DMS114 treated with DMSO at 0.1 percent for 48 hours (cell line): ENCODE results near the gene ATE1.
"Not testable (repeated sequence)": the region's sequence is repeated elsewhere in the genome, so short reads cannot be mapped to it uniquely, and the experiment has no call there.

Experiments
- DNase-seq: peaks from one replicate; lab custom pipeline; 2025; ENCODE audit not compliant: unreplicated experiment; lab: John Stamatoyannopoulos, UW

Gene ATE1

GRCh38 chr10:121930268-121931085 lies 2.6 kb upstream of the ATE1 start:
- not testable (repeated sequence) for DNase-seq

DNA sequence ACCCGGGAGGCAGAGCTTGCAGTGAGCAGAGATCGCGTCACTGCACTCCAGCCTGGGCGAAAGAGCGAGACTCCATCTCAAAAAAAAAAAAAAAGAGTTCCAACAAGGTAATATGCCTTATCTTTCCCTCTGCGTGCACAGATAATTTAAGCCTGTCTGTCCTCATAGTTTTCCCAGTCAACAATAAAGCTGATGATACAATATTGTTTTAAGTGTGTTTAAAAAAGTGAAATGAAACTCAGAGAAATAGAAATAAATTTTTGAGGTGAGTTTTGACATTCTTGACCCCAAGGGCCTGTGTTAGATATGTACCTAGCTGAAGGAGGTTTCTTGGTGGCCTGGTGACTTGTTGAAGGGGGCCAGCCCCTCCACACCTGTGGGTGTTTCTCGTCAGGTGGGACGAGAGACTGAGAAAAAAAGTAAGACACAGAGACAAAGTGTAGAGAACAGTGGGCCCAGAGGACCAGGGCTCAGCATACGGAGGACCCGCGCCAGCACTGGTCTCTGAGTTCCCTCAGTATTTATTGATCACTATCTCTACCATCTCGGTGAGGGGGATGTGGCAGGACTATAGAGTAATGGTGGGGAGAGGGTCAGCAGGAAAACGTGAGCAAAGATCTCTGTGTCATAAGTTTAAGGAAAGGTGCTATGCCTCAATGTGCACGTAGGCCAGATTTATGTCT lies 1.9 kb upstream of the ATE1 start:
- not testable (repeated sequence) for DNase-seq

DNA sequence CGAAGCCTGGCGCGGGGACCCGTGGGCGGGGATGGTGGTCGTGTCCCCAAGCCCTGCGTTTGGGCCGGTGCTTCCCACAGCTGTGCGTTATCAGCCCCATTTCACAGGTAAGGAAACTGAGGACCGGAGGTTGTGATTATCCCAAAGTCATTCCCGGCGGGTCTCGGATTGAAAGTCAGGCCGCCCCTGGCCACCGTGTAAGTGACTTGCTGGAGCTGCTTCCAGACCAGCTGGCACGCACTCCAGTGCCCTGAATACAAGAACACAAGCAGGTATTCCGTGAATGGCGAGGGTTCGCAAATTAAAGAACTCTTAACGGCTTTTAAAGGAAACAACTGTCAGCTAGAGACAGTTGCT lies 675 bp upstream of the ATE1 start:
- no peak for DNase-seq

GRCh38 chr10:121927318-121927840 lies 452 bp downstream of the ATE1 start:
- DNase-seq, result peak; percentile 29

DNA sequence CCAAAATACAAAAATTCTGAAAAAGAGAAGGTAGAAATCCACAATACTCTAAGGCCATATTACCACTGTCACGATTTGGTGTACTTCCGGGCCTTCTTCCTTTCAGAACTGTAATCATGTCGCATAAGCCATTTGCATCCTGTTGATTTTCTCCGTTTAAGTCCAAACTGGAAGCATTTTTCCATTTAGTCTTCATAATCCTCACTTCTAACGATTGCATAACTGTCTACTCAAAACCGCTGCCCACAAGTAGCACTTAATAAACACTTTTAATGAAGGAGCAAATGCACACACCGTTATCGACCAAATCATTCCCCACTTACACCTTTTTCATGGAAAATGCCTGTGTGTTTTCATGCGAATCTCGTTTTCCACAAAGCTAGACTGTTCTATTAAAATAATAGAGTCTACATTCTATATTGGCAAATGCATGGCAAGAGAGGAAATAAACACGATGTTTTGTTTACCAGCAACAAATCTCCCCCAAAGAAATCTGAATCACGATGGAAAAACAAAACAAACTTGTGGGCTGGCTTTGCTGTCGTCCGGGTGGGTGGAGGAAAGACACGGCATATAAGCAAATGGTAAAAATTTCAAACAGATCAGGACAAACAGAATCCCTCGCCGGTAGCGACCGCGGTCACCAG lies 1.0 kb downstream of the ATE1 start:
- DNase-seq, result peak; percentile 19

GRCh38 chr10:121926157-121926556 lies 1.7 kb downstream of the ATE1 start:
- no peak for DNase-seq

DNA sequence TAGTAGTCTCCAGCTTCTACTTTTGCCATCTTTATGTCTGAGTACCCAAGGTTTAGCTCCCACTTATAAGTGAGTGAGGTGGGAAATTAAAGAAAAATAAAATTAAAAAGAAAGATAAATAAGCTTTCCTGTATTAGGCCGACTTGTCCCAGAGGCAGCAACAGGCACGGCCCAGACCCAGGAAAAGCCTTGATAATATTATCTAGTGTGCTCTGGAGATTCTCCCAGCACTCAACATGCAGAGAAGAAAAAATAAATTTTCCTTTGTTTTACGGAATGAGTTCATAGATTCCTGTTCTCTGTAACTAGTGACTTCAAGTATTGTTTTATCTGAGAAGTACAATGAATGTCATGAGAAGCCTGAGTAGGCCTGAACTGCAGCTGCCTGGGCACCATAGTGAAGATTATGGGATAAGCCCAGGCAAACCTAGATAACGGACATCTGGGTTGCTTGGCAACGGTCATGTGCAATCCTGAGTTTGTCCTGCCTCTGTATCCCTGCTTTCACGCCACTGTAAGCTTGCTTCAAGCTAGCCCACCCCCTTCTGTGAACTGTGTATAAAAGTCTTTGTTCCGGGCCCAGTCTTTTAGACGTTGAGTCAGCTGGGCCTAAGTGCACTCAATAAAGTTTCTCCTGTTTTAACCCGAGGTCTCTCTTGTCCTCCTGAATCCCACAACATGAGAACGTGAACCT lies 6.4 kb downstream of the ATE1 start:
- DNase-seq, result no peak

GRCh38 chr10:121919666-121920065 lies 8.2 kb downstream of the ATE1 start:
- DNase-seq, result no peak

GRCh38 chr10:121918800-121919199 lies 9.0 kb downstream of the ATE1 start:
- not testable (repeated sequence) for DNase-seq

DNA sequence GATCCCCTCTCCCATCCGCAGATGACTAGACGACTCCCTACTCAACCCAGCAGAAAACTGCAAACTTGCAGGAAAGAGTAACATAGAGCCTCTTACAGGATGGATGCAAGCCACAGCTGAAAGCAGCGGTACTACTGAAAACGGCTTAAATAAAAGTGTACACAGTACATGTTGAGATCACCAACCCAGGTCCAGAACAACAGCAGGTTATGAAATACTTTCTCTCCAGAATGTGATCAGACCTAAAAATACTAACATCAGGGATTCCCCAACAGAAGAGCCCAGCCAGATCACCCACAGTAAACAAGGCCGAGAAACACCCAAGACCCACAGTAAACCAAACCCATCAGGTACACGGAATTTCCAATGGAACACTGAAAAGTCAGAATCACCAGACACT lies 13.2 kb downstream of the ATE1 start:
- DNase-seq, result no peak

DNA sequence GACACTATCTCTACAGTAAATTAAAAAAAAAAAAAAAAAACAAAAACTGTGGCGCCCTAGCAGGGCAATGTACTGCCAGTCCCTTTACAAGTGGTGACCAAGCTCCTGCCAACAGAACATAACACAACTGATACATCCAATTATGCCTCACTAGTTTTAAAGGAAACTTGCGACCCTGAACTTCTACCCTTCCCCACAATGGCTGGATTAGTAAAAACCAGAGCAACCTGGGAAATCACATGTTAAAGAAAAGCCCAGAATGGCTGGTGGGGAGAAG lies 16.5 kb downstream of the ATE1 start:
- DNase-seq, result no peak

GRCh38 chr10:121910673-121911420 lies 17.0 kb downstream of the ATE1 start:
- DNase-seq, result no peak

DNA sequence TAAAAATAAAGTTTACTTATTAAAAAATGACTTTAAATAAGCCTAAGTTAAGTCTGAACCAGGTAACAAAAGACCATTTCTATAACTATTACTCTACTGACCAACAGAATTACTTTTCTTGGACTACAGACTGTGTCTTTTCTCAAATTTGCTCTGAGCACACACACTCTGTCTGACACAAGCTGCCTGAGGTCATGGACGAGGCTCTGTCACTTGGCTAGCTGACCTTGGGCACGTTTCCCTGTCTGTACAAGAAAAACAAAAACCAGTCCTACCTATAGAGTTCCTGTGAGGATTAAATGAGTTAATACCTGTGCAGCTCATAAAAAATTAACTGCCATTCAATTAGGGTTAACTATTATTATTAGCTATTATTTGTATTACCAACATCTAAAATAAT lies 22.9 kb downstream of the ATE1 start:
- DNase-seq, result no peak

DNA sequence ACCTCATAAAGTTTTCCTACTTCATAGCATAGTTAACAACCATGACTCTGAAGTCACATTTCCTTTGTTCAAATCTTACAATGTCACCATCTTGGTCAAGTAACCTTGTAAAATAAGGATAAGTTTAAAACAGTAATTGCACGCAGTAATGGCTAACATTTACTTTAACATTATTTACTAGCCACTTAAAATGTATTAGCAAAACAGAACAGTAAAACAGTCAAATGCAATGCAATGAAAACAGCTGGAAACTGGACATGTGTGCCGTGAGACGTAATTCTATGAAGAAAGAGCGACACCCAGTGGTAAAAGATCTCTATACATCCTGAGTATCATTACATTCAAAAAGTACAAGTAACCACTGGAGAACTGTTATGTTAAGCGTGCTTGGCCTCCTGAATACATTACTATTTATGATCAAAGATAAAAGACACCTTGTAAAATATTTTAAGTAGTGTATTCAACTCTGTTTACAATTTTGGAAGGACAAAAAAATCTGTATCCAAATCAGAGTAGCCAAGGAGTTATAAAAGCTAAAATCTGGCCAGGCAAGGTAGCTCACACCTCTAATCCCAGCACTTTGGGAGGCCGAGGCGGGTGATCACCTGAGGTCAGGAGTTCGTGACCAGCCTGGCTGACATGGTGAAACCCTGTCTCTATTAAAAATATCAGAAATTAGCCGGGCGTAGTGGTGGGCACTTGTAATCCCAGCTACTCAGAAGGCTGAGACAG lies 27.2 kb downstream of the ATE1 start:
- DNase-seq, result peak; percentile 84

- no peak for DNase-seq
These were observed 28.1 kb downstream of the ATE1 start for GRCh38 chr10:121899727-121900126.

DNA sequence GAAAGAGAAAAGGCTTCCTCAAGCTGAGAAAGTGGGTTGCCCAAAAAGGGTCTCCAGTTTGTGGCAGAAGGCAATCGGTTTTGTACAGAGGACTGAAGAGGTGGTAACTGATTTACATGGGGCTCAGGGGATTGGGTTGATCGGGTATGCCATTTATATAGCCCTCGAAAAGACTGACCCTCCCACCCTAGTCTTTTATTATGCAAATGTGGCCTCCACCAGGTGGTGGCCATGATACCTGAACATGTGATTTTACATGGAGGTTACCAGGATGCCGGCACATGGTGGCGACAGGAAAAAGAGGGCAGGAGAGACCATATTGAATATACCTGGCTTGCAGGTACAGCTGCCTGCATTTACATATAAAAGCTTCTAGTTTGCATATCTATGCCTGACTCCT lies 36.7 kb downstream of the ATE1 start:
- DNase-seq, result no peak

DNA sequence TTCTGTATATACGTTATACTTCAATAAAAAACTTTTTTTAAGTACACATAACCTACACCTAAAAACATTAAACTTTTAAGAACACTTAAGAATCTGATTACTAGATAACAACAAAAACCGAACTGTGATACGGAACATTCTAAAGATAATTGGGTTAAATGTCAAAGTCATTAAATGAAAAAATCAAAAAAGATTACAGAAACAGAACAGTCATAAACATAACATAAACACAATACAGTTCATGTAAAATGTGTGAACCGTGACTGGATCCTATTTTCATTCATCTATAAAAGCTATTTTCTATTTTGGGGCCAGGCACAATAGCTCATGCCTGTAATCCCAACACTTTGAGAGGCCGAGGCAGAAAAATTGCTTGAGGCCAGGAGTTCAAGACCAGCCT lies 38.6 kb downstream of the ATE1 start:
- no peak for DNase-seq

GRCh38 chr10:121886997-121887622 lies 40.7 kb downstream of the ATE1 start:
- DNase-seq, result peak; percentile 70

GRCh38 chr10:121886181-121886580 lies 41.6 kb downstream of the ATE1 start:
- no peak for DNase-seq

- DNase-seq, result no peak
These were observed 46.9 kb downstream of the ATE1 start for GRCh38 chr10:121880895-121881294.
